Smooth muscle cell of bladder (primary cell): ENCODE data around the gene TMEM141. TPM values are rescaled to one million over a fixed set of nuclear protein-coding genes. Genes with fewer than 3 reads are reported as not detected.

Source experiments
- total RNA-seq: library from RNA; depleted of rRNA; stranded (reverse); fragments of >200 nt; gene quantifications from 2 replicates; pipeline ENCODE4 v1.2.3, GENCODE V29; 2014

The TMEM141 gene
- total RNA-seq = 57.2 and 57.3 TPM in 2 replicates

GRCh38 chr9:136790640-136791515 lies at the start of gene TMEM141:
TSS of gene TMEM141 (plus strand) at chr9:136791344. CDS start at chr9:136791371, 27 bp downstream.

GRCh38 chr9:136742591-136743391 lies 48.4 kb upstream of the TMEM141 start, which contains the start of gene LCN10:
TSS of gene LCN10 (minus strand) at chr9:136742940. CDS start at chr9:136742903, 37 bp downstream.

GRCh38 chr9:136748201-136748600 lies 42.9 kb upstream of the TMEM141 start, which contains the start of gene LCN6:
TSS of gene LCN6 (minus strand) at chr9:136748525. CDS start at chr9:136748483, 42 bp downstream.

GRCh38 chr9:136764301-136764891 lies 26.7 kb upstream of the TMEM141 start, which contains the start of gene LCN15:
TSS of gene LCN15 (minus strand) at chr9:136764518. CDS start at chr9:136764488, 30 bp downstream.

GRCh38 chr9:136796238-136796774 lies 5.2 kb downstream of the TMEM141 start, which contains the start of gene CCDC183:
TSS of gene CCDC183 (plus strand) at chr9:136796338. CDS start at chr9:136796398, 60 bp downstream.

GRCh38 chr9:136807281-136808074 lies 16.3 kb downstream of the TMEM141 start, which contains the start of gene RABL6:
TSS of gene RABL6 (plus strand) at chr9:136807948. CDS start at chr9:136808197, 249 bp downstream.

GRCh38 chr9:136842380-136842948 lies 51.3 kb downstream of the TMEM141 start, which contains the start of gene AJM1:
TSS of gene AJM1 (plus strand) at chr9:136842478. CDS start at chr9:136844415, 1,937 bp downstream.

Other genes starting within 250 kb of the TMEM141 start
- 13.5 and 17.4 TPM in 2 replicates for gene NOTCH1, start 245.3 kb upstream of the TMEM141 start, total RNA-seq
- gene EGFL7, start 128.4 kb upstream of the TMEM141 start, total RNA-seq = 10.5 and 15.6 TPM in 2 replicates
- gene AGPAT2, start 103.9 kb upstream of the TMEM141 start, total RNA-seq = 42.0 and 46.8 TPM in 2 replicates
- 1.00 and 1.0 TPM in 2 replicates for gene DIPK1B, start 78.8 kb upstream of the TMEM141 start, total RNA-seq
- not detected in 2 replicates for gene LCN10, start 48.4 kb upstream of the TMEM141 start, total RNA-seq
- not detected in 2 replicates for gene LCN6, start 42.8 kb upstream of the TMEM141 start, total RNA-seq
- gene LCN8, start 33.1 kb upstream of the TMEM141 start, total RNA-seq = not detected in 2 replicates
- gene LCN15, start 26.8 kb upstream of the TMEM141 start, total RNA-seq = not detected in 2 replicates
- gene CCDC183, start 5.0 kb downstream of the TMEM141 start, total RNA-seq = 0.28 and 0.46 TPM in 2 replicates
- gene RABL6, start 16.6 kb downstream of the TMEM141 start, total RNA-seq = 55.6 and 61.1 TPM in 2 replicates
- 1.00 and 1.4 TPM in 2 replicates for gene AJM1, start 51.1 kb downstream of the TMEM141 start, total RNA-seq
- 203 and 206 TPM in 2 replicates for gene PHPT1, start 58.1 kb downstream of the TMEM141 start, total RNA-seq
- 0.85 and 2.2 TPM in 2 replicates for gene MAMDC4, start 61.0 kb downstream of the TMEM141 start, total RNA-seq
- gene EDF1, start 75.0 kb downstream of the TMEM141 start, total RNA-seq = 452 and 470 TPM in 2 replicates
- gene TRAF2, start 95.2 kb downstream of the TMEM141 start, total RNA-seq = 4.0 and 6.3 TPM in 2 replicates
- gene FBXW5, start 153.4 kb downstream of the TMEM141 start, total RNA-seq = 116 and 152 TPM in 2 replicates
- 0.14 TPM in 1 of 2 replicates, not detected in the other for gene C8G, start 153.9 kb downstream of the TMEM141 start, total RNA-seq
- gene LCN12, start 160.9 kb downstream of the TMEM141 start, total RNA-seq = 0.28 TPM in 1 of 2 replicates, not detected in the other
- gene PTGDS, start 186.2 kb downstream of the TMEM141 start, total RNA-seq = 2.3 and 14.1 TPM in 2 replicates
- 0.57 and 3.4 TPM in 2 replicates for gene LCNL1, start 191.6 kb downstream of the TMEM141 start, total RNA-seq
- 6.6 and 7.5 TPM in 2 replicates for gene PAXX, start 201.1 kb downstream of the TMEM141 start, total RNA-seq
- gene CLIC3, start 205.2 kb downstream of the TMEM141 start, total RNA-seq = 5.0 and 7.8 TPM in 2 replicates
- 11.9 and 20.0 TPM in 2 replicates for gene ABCA2, start 236.9 kb downstream of the TMEM141 start, total RNA-seq
- gene FUT7, start 240.7 kb downstream of the TMEM141 start, total RNA-seq = not detected in 2 replicates